ENCODE measurements around the gene ABCC1. TPM values are rescaled to one million over a fixed set of nuclear protein-coding genes. Genes with fewer than 3 reads are reported as not detected.

The ABCC1 gene
- total RNA-seq, 3 donors from 2014 or later, result 13.8 to 40.0 (median 25.5) TPM

DNA sequence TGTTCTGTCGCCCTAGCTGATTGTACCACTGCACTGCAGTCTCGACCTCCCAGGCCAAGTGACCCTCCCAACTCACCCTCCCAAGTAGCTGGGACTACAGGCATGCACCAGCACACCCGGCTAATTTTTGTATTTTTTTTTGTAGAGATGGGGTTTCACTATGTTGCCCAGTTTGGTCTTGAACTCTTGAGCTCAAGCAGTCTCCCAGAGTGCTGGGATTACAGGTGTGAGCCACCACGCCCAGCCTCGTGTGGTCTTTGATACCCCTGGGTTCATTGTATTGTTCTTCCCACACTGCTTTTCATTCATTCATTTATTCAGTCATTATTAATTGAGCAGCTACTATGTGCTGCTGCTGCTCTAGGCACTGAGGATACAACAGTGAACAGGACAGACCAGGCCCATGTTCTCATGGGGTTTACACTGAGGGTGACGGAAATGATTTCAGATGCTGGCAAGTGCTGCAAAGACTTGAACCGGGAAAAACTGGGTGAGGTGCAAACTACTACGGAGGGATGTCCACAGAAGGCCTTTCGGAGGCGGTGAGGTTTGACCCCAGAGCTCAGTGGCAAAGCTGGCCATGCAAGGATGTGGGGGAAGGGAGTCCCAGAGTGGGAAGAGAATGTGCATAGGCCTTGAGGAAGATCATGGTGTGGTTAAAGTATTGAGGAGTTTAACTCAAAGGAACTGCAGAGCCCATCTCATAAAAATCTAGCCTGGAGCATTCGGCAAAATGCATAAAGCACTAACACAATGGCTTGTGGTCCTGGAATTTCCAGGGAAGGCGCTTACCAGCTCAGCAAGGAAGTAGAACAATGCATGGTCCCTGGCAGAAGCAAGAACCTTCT lies 10.9 kb downstream of the ABCC1 start:
- peak; percentile 26 for ATAC-seq
- H3K9me3 ChIP-seq, result no peaks in the 10 kb centered on the region
- intact Hi-C loops (cut with DNase I, micrococcal nuclease), result no loop called here
- DNase-seq, result no peak
- no peaks in the 10 kb centered on the region for H3K36me3 ChIP-seq (ENCODE audit: low read depth)
- H3K4me3 ChIP-seq, result no peak overlapping the region
- H3K4me1 ChIP-seq (ENCODE audit: low read depth), result no peaks in the 10 kb centered on the region
- TF ChIP-seq, protein P1, sequence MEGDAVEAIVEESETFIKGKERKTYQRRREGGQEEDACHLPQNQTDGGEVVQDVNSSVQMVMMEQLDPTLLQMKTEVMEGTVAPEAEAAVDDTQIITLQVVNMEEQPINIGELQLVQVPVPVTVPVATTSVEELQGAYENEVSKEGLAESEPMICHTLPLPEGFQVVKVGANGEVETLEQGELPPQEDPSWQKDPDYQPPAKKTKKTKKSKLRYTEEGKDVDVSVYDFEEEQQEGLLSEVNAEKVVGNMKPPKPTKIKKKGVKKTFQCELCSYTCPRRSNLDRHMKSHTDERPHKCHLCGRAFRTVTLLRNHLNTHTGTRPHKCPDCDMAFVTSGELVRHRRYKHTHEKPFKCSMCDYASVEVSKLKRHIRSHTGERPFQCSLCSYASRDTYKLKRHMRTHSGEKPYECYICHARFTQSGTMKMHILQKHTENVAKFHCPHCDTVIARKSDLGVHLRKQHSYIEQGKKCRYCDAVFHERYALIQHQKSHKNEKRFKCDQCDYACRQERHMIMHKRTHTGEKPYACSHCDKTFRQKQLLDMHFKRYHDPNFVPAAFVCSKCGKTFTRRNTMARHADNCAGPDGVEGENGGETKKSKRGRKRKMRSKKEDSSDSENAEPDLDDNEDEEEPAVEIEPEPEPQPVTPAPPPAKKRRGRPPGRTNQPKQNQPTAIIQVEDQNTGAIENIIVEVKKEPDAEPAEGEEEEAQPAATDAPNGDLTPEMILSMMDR (IDR thresholded peaks at IDR 0.05), result no peak

DNA sequence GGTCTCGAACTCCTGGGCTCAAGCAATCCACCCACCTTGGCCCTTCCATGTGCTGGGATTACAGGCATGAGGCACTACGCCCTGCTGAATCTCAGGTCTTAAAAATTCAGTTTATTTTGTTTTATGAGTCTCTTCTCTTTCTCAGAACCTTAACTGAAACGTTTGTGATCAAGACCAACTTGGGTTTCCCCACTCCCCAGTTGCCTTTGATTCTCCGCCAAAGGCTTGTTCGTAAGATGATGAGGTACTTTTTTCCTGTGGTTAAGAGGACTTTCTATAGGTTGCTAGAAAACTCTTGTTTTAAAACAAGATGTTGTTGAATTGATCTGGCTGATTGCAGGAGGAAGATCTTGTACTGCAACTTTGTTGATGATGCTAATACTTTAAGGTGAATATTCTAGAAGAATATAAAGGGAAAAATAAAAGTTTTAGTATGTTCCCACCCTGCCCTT lies 11.7 kb downstream of the ABCC1 start:
- no peaks in the 10 kb centered on the region for H3K36me3 ChIP-seq (ENCODE audit: low read depth)
- DNase-seq, result peak in 1 of 3 donors; percentile 18

DNA sequence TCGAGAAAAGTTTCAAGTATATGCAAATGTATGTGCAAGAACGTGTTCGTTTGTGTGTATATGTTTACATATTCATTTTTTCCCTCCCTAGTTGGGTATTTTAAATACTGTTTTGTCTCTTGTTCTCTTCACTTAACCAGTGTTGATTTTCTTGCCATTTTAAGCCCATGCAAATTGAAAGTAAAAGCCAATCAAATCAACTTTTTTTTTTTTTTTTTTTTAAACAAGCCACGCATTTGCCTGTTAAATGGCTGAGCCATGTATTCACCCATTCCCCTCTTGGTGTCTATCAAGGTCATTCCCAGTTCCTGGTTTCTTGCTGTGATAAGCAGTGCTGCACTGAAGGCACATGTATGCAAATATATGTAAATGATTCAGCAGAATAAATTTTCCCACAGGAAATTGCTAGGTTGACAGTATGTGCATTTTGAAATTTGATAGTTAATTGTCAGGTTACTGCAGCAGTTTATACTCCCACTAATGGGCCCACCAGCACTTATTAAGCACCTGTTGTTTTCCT lies 12.2 kb downstream of the ABCC1 start:
- no peaks in the 10 kb centered on the region for H3K36me3 ChIP-seq (ENCODE audit: low read depth)
- intact Hi-C loops (cut with DNase I, micrococcal nuclease), result no loop called here
- H3K4me1 ChIP-seq (ENCODE audit: low read depth), result no peaks in the 10 kb centered on the region
- H3K9me3 ChIP-seq, result no peaks in the 10 kb centered on the region
- TF ChIP-seq, protein P1 (IDR thresholded peaks at IDR 0.05), result no peak
- DNase-seq (no peak), ATAC-seq (no peak)
- H3K4me3 ChIP-seq, result no peak overlapping the region

More for the DNA sequence above, 11.7 kb downstream of the ABCC1 start:
- Histone ChIP-seq H3K9me3 (no peaks in the 10 kb centered on the region), H3K4me3 (no peak overlapping the region), H3K4me1 (ENCODE audit: low read depth) (no peaks in the 10 kb centered on the region)
- intact Hi-C loops (cut with DNase I, micrococcal nuclease), result no loop called here
- TF ChIP-seq, protein P1 (IDR thresholded peaks at IDR 0.05), result no peak
- peak; percentile 64 for ATAC-seq

DNA sequence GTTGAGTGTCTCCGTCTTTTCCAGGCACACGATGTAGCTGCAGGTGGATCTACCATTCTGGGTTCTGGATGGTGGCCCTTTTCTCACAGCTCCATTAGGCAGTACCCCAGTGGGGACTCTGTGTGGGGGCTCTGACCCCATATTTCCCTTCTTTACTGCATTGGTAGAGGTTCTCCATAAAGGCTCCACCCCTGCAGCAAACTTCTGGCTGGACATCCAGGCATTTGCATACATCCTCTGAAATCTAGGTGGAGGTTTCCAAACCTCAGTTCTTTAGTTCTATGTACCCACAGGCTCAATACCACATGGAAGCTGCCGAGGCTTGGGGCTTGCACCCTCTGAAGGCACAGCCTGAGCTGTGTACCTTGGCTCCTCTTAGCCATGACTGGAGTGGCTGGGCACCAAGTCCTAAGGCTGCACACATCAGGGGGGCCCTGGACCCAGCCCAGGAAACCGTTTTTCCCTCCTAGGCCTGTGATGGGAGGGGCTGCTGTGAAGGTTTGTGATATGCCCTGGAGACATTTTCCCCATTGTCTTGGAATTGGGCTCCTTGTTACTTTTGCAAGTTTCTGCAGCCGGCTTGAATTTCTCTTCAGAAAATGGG lies 14.0 kb downstream of the ABCC1 start:
- TF ChIP-seq, protein P1 (IDR thresholded peaks at IDR 0.05), result no peak
- Histone ChIP-seq H3K36me3 (ENCODE audit: low read depth) (no peaks in the 10 kb centered on the region), H3K4me1 (ENCODE audit: low read depth) (no peaks in the 10 kb centered on the region), H3K4me3 (no peak overlapping the region), H3K9me3 (no peaks in the 10 kb centered on the region)
- no peak for ATAC-seq
- intact Hi-C loops (cut with DNase I, micrococcal nuclease), result no loop called here
- no peak for DNase-seq

DNA sequence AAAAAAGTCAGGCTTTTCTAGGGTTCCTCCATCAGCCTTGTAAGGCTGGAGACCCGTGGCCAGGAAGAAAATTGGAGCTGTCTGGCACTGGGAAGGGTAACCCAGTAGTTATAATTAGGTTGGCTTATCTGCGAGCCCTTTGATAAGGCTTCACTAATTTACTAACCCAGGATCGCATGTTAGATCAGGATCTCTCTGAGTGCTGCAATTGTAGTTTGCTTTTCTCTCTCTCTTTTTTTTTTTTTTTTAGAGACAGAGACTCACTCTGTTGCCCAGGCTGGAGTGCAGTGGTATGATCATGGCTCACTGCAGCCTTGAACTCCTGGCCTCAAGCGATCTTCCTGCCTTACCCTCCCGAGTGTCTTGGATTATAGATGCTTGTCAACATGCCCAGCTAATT lies 17.0 kb downstream of the ABCC1 start:
- TF ChIP-seq, protein P1 (IDR thresholded peaks at IDR 0.05), result no peak
- ATAC-seq, result no peak
- no peaks in the 10 kb centered on the region for H3K4me1 ChIP-seq (ENCODE audit: low read depth)

More for the DNA sequence above, 17.0 kb downstream of the ABCC1 start:
- no peak for DNase-seq
- H3K4me3 ChIP-seq, result no peak overlapping the region
- H3K9me3 ChIP-seq, result no peaks in the 10 kb centered on the region
- H3K36me3 ChIP-seq (ENCODE audit: low read depth), result no peaks in the 10 kb centered on the region
- intact Hi-C loops (cut with DNase I, micrococcal nuclease), result no loop called here

Measured in mucosa of descending colon (tissue), 3 donors.